K562 (cell line): ENCODE results near the gene GAB1. TPM values are rescaled to one million over a fixed set of nuclear protein-coding genes. Genes with fewer than 3 reads are reported as not detected.

Experiments
- ATAC-seq: fragments of 200-7000 bp; cut with Tn5 transposase; 3 replicates; pipeline ENCODE4 v1.9.1; 2020; ENCODE audit warnings: moderate library complexity
- BruUV-seq: library from RNA; stranded (reverse); fragments of 400-500 nt; replicated peaks from 2 replicates; lab custom pipeline; 2021; lab: Mats Ljungman, UMichigan
- CTCF ChIA-PET: fragments of 300-600 bp; formaldehyde crosslinking; extraction: SDS; loops from one replicate; lab custom pipeline; 2021; ENCODE audit warnings: low intra/inter-chr PET ratio; lab: Yijun Ruan, JAX
- POLR2A ChIA-PET: fragments of 300-600, 350-650 bp; sonication (Branson Sonifier 250); formaldehyde crosslinking; extraction: SDS; loops from one replicate; lab custom pipeline; 2021; ENCODE audit warnings: antibody characterized with exemption, inconsistent platforms; lab: Yijun Ruan, JAX
- DNase-seq, 4 experiments: peaks; one replicate each; pipeline versions ENCODE4 v3.0.0 to v3.0.0-alpha.2; 2011 to 2018; ENCODE audit warnings: low spot score in 3 of 4, mixed read lengths in 3 of 4; ENCODE audit errors: extremely low read depth in 1 of 4
- FAIRE-seq: peaks from 2 replicates; lab custom pipeline; 2011; peaks lifted over from hg19 to GRCh38; lab: Jason Lieb, UNC
- H2AFZ ChIP-seq: 2 replicates; pipeline ENCODE4 v1.6.0; 2011; ENCODE audit warnings: low read depth, low read length, control low read depth, inconsistent platforms
- H3K27ac ChIP-seq: fragments of 200-600 bp; 3 replicates; pipeline ENCODE4 v1.8.0; 2011; ENCODE audit warnings: low read depth, mild to moderate bottlenecking, control low read depth, inconsistent platforms, low read length, moderate library complexity, mixed read lengths; ENCODE audit errors: extremely low read depth
- H3K27me3 ChIP-seq, 2 experiments: fragments of 300-600 bp in 1 of 2; 2 replicates in 1 of 2; 3 replicates in 1 of 2; pipeline versions ENCODE4 v1.6.0 to v1.8.0; 2011; ENCODE audit warnings: inconsistent platforms in 2 of 2, low read length in 2 of 2, mild to moderate bottlenecking in 1 of 2, mixed read lengths in 1 of 2, moderate library complexity in 1 of 2; ENCODE audit not compliant: control insufficient read depth in 2 of 2, insufficient read depth in 2 of 2
- H3K36me3 ChIP-seq: fragments of 300-600 bp; 3 replicates; pipeline ENCODE4 v1.8.0; 2011; ENCODE audit warnings: mild to moderate bottlenecking, low read length, inconsistent platforms; ENCODE audit not compliant: control insufficient read depth, insufficient read depth
- H3K4me1 ChIP-seq, 2 experiments: fragments of 200-600 bp in 1 of 2; replicated peaks in 1 of 2; 2 replicates in 1 of 2; 3 replicates in 1 of 2; pipeline versions ENCODE4 v1.5.1 to v1.8.0; 2011; ENCODE audit warnings: inconsistent platforms in 2 of 2, low read length in 2 of 2, mild to moderate bottlenecking in 1 of 2, mixed read lengths in 1 of 2, moderate library complexity in 1 of 2; ENCODE audit not compliant: control insufficient read depth in 2 of 2, insufficient read depth in 2 of 2
- H3K4me2 ChIP-seq: 2 replicates; pipeline ENCODE4 v1.6.1; 2011; ENCODE audit warnings: low read length, control low read depth, inconsistent platforms, mixed read lengths; ENCODE audit not compliant: insufficient read depth
- H3K4me3 ChIP-seq: fragments of 200-600 bp; sonication (generic), shearing (Covaris generic); 2 replicates; pipeline ENCODE4 v1.5.1; 2016; ENCODE audit warnings: control low read depth, inconsistent platforms
- H3K79me2 ChIP-seq: fragments of 200-600 bp; 3 replicates; pipeline ENCODE4 v1.8.0; 2011; ENCODE audit warnings: low read length, inconsistent platforms; ENCODE audit not compliant: control insufficient read depth, insufficient read depth
- H3K9ac ChIP-seq, 2 experiments: 2 replicates each; pipeline versions ENCODE4 v1.6.0 to v1.6.1; 2011; ENCODE audit warnings: low read depth in 2 of 2, low read length in 2 of 2, control low read depth in 1 of 2, inconsistent platforms in 1 of 2, mild to moderate bottlenecking in 1 of 2, mixed read lengths in 1 of 2; ENCODE audit not compliant: insufficient read depth in 1 of 2
- H3K9me1 ChIP-seq: one replicate; pipeline ENCODE4 v1.6.0; 2011; ENCODE audit warnings: inconsistent platforms, mild to moderate bottlenecking, low read length, moderate library complexity; ENCODE audit not compliant: control insufficient read depth, insufficient read depth
- H3K9me3 ChIP-seq: replicated peaks from 2 replicates; pipeline ENCODE4 v1.5.1; 2011; ENCODE audit warnings: low read depth, low read length, inconsistent platforms; ENCODE audit not compliant: control insufficient read depth, insufficient read depth
- H4K20me1 ChIP-seq: replicated peaks from 2 replicates; pipeline ENCODE4 v1.6.1; 2011; ENCODE audit warnings: low read length, inconsistent platforms, mixed read lengths; ENCODE audit not compliant: control insufficient read depth, insufficient read depth
- ARID2 ChIP-seq: fragments of 450-650 bp; IDR thresholded peaks from 2 replicates; pipeline ENCODE4 v1.6.1; 2017; ENCODE audit warnings: antibody characterized with exemption, mild to moderate bottlenecking
- ESRRA ChIP-seq: fragments of 450-650 bp; IDR thresholded peaks from 2 replicates; pipeline ENCODE4 v1.6.1; 2014; ENCODE audit warnings: low read depth, mild to moderate bottlenecking, moderate library complexity, borderline replicate concordance
- FIP1L1 ChIP-seq: fragments of 200-400 bp; formaldehyde crosslinking; IDR thresholded peaks from 2 replicates; pipeline ENCODE4 v1.6.1; 2018; ENCODE audit warnings: mild to moderate bottlenecking, low read depth, low read length; ENCODE audit not compliant: poor library complexity, severe bottlenecking
- KAT8 ChIP-seq: fragments of 450-650 bp; IDR thresholded peaks from 2 replicates; pipeline ENCODE4 v1.6.1; 2016; ENCODE audit warnings: low read depth, mild to moderate bottlenecking
- MIER1 ChIP-seq: fragments of 450-650 bp; IDR thresholded peaks from 2 replicates; pipeline ENCODE4 v1.6.1; 2016; ENCODE audit warnings: antibody characterized with exemption, mild to moderate bottlenecking, low read depth
- RBM34 ChIP-seq: fragments of 200-400 bp; formaldehyde crosslinking; IDR thresholded peaks from 2 replicates; pipeline ENCODE4 v1.6.1; 2018; ENCODE audit warnings: low read length, borderline replicate concordance; ENCODE audit not compliant: insufficient read depth
- SETDB1 ChIP-seq: IDR thresholded peaks from one replicate; pipeline ENCODE4 v1.6.1; 2012; ENCODE audit warnings: low read length, control low read depth, inconsistent platforms
- TOE1 ChIP-seq, 2 experiments: fragments of 450-650 bp in 1 of 2; sonication (generic) in 1 of 2; formaldehyde crosslinking in 1 of 2; IDR thresholded peaks; 2 replicates each; pipeline versions ENCODE4 v1.7.1 to v1.8.0; 2016 to 2022; ENCODE audit warnings: borderline replicate concordance in 2 of 2, mild to moderate bottlenecking in 2 of 2, antibody characterized with exemption in 1 of 2, inconsistent platforms in 1 of 2, low read depth in 1 of 2, missing genetic modification reagents in 1 of 2, moderate library complexity in 1 of 2
- ZNF165 ChIP-seq: fragments of 250-450 bp; sonication (Bioruptor Pico); IDR thresholded peaks from 2 replicates; pipeline ENCODE4 v1.4.0; 2020; ENCODE audit warnings: borderline replicate concordance
- ZNF583 ChIP-seq: fragments of 250-450 bp; sonication (Bioruptor Pico); IDR thresholded peaks from 2 replicates; pipeline ENCODE4 v1.4.0; 2020
- ZSCAN29 ChIP-seq: fragments of 450-650 bp; IDR thresholded peaks from 2 replicates; pipeline ENCODE4 v1.6.1; 2017
- WGBS: fragments of 100-300 bp; shearing (Covaris generic); methylation state at CpG from one replicate; pipeline ENCODE4 v1.1.6; 2016; ENCODE audit warnings: low coverage, mixed read lengths; ENCODE audit not compliant: insufficient coverage; ENCODE audit errors: missing lambda C conversion rate; 5-methylcytosine and 5-hydroxymethylcytosine counted together
- in situ Hi-C: fragments of 300-500 bp; cut with MboI; formaldehyde crosslinking; loops from 4 replicates; pipeline ENCODE4 v1.15.0; 2018; ENCODE audit warnings: inconsistent platforms, mixed read lengths
- intact Hi-C: fragments of 100-400 bp; cut with micrococcal nuclease; formaldehyde crosslinking; loops from 2 replicates; pipeline ENCODE4 v1.14.2; 2022
- polyA plus RNA-seq, 8 experiments: library from polyadenylated mRNA; depleted of rRNA in 4 of 8; stranded (reverse) in 5 of 8; unstranded in 3 of 8; fragments of >200 nt; fragmentation: Nextera tagmentation in 2 of 8; fragmentation: Illumina TruSeq in 1 of 8; extraction: Ambion mirVana in 2 of 8; extraction: Trizol in 1 of 8; gene quantifications; 2 replicates each; pipeline versions ENCODE4 v1.2.1 to v1.2.3, GENCODE V29; 2011 to 2014; ENCODE audit warnings: inconsistent platforms in 1 of 8, missing spikeins in 1 of 8
- total RNA-seq, 7 experiments: library from RNA; depleted of rRNA in 6 of 7; stranded (reverse); fragments of >200 nt in 6 of 7; fragmentation: Illumina TruSeq in 2 of 7; extraction: Trizol in 2 of 7; gene quantifications; 2 replicates each; pipeline versions ENCODE4 v1.2.1 to v1.2.3, GENCODE V29; 2011 to 2021; ENCODE audit warnings: low replicate concordance in 1 of 7
- TF ChIP-seq, protein P1 (sequence below): fragments of 450-650 bp; formaldehyde crosslinking; IDR thresholded peaks from 2 replicates; pipeline ENCODE4 v1.4.0; 2020; ENCODE audit warnings: mild to moderate bottlenecking, mixed read lengths
- TF ChIP-seq, protein P2 (sequence below): sonication (generic); IDR thresholded peaks from 2 replicates; pipeline ENCODE4 v1.6.1; 2016

Gene GAB1
- total and polyA plus RNA-seq, 9 of the 15 experiments (the other 6 are each of a cell fraction or from before 2014, with no cell fraction given) = 1.3 to 14.6 (median 7.5) TPM

DNA sequence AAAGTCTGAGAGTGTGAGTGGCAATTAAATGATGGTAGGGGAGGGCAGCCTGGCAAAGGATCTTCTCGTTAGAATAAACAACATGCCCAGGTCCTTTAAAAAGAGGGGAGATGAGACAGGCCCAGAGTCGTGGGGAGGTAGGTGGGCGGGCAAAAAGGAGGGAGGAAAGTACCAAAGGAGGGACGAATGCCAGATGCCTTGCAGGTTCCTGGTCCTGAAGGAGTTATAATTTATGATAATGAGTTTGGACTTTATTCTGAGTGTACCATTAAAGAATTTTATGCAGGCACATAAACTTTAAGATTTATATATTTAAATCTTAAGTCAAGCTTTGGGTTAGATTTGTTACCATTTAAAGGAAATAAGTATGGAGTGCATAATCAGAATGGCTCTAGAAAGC lies 114.5 kb downstream of the GAB1 start:
- FAIRE-seq = no peak
- Histone ChIP-seq H2AFZ (no peak overlapping the region), H3K27ac (no peak overlapping the region), H3K4me1 (no peaks in the 10 kb centered on the region), H3K36me3 (no peaks in the 10 kb centered on the region; the same call in 2 of the 3 replicates), H3K9me1 (no peaks in the 10 kb centered on the region), H3K79me2 (no peaks in the 10 kb centered on the region), H3K27me3 (no peaks in the 10 kb centered on the region), H3K4me2 (no peak overlapping the region), H3K4me3 (no peak overlapping the region), H3K9ac (no peak overlapping the region), H3K9me3 (no peaks in the 10 kb centered on the region), H4K20me1 (no peaks in the 10 kb centered on the region)
- intact Hi-C loops = no loop called here
- TF ChIP-seq ARID2 = no peak
- TF ChIP-seq RBM34 = no peak
- TF ChIP-seq ZSCAN29 = no peak
- TF ChIP-seq ZNF165 (CRISPR knock-in tag) = no peak
- TF ChIP-seq ZNF583 = no peak
- 50% methylated on average over 4 of the region's 4 CpGs for WGBS
- DNase-seq = no peak
- in situ Hi-C loops = no loop called here
- BruUV-seq = no TSS peak
- ChIA-PET CTCF (no interaction called here), POLR2A (interaction anchor here (1.6 kb wide), 1 partner anchor 17 kb away, joined by 3 read pairs; no protein-coding TSS in a partner anchor)
- ATAC-seq = no peak

DNA sequence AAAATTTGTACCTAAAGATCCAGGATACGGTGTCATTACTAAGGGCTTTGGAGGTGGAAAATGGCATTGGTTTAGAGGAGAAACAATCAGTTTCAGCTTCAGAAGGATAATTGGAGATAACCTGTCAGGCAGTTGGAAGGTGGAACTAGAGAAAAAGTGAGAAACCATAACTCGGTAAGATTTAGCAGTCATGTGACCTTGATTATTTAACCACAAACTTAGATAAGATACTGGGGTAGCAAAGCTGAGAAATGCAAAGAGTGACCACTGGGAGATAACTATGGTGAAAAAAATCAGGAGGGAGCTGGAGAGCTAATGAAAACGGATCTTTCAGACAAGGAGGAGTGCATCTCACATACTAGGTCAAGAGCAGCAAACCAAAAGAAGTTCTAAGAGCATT lies 118.5 kb downstream of the GAB1 start:
- Histone ChIP-seq H3K9ac (no peak overlapping the region), H3K9me1 (no peaks in the 10 kb centered on the region), H2AFZ (no peak overlapping the region), H3K9me3 (no peaks in the 10 kb centered on the region), H3K27ac (no peak overlapping the region), H3K27me3 (no peaks in the 10 kb centered on the region), H3K4me2 (no peak overlapping the region), H4K20me1 (no peaks in the 10 kb centered on the region), H3K4me1 (no peaks in the 10 kb centered on the region), H3K4me3 (no peak overlapping the region), H3K79me2 (no peaks in the 10 kb centered on the region), H3K36me3 (peaks cover 3% of the 10 kb centered on the region; the same call in 1 of the 3 replicates)
- in situ Hi-C loops = no loop called here
- ATAC-seq = no peak
- ChIA-PET CTCF (no interaction called here), POLR2A (no interaction called here)
- DNase-seq = peak in 2 of 4 experiments; percentile 8 to 14
- 37% methylated on average over 3 of the region's 3 CpGs for WGBS
- intact Hi-C loops = no loop called here
- FAIRE-seq = no peak
- no TSS peak for BruUV-seq
- TF ChIP-seq, protein P1, sequence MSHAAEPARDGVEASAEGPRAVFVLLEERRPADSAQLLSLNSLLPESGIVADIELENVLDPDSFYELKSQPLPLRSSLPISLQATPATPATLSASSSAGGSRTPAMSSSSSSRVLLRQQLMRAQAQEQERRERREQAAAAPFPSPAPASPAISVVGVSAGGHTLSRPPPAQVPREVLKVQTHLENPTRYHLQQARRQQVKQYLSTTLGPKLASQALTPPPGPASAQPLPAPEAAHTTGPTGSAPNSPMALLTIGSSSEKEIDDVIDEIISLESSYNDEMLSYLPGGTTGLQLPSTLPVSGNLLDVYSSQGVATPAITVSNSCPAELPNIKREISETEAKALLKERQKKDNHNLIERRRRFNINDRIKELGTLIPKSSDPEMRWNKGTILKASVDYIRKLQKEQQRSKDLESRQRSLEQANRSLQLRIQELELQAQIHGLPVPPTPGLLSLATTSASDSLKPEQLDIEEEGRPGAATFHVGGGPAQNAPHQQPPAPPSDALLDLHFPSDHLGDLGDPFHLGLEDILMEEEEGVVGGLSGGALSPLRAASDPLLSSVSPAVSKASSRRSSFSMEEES (CRISPR knock-in tag) = peak; percentile 89
- peak; percentile 58; the same call in 1 of the 2 replicates for TF ChIP-seq TOE1 (IDR thresholded peaks at IDR 0.05; ENCODE audit: borderline replicate concordance)
- no peak for TF ChIP-seq TOE1 (CRISPR knock-in tag; IDR thresholded peaks at IDR 0.05; ENCODE audit: borderline replicate concordance, low read depth)
- TF ChIP-seq SETDB1 = no peak
- TF ChIP-seq, protein P2, sequence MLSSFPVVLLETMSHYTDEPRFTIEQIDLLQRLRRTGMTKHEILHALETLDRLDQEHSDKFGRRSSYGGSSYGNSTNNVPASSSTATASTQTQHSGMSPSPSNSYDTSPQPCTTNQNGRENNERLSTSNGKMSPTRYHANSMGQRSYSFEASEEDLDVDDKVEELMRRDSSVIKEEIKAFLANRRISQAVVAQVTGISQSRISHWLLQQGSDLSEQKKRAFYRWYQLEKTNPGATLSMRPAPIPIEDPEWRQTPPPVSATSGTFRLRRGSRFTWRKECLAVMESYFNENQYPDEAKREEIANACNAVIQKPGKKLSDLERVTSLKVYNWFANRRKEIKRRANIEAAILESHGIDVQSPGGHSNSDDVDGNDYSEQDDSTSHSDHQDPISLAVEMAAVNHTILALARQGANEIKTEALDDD = peak; percentile 83
- no peak for TF ChIP-seq MIER1
- no peak for TF ChIP-seq FIP1L1
- peak; percentile 26; the same call in 1 of the 2 replicates for TF ChIP-seq ESRRA
- TF ChIP-seq KAT8 = no peak
- TF ChIP-seq, all 486 proteins: peak for 4
